ENCODE measurements around the gene P4HB. TPM values are rescaled to one million over a fixed set of nuclear protein-coding genes. Genes with fewer than 3 reads are reported as not detected.

P4HB gene
- total and polyA plus RNA-seq, 2 experiments from 2014 or later, result 1,651 to 3,203 TPM

DNA sequence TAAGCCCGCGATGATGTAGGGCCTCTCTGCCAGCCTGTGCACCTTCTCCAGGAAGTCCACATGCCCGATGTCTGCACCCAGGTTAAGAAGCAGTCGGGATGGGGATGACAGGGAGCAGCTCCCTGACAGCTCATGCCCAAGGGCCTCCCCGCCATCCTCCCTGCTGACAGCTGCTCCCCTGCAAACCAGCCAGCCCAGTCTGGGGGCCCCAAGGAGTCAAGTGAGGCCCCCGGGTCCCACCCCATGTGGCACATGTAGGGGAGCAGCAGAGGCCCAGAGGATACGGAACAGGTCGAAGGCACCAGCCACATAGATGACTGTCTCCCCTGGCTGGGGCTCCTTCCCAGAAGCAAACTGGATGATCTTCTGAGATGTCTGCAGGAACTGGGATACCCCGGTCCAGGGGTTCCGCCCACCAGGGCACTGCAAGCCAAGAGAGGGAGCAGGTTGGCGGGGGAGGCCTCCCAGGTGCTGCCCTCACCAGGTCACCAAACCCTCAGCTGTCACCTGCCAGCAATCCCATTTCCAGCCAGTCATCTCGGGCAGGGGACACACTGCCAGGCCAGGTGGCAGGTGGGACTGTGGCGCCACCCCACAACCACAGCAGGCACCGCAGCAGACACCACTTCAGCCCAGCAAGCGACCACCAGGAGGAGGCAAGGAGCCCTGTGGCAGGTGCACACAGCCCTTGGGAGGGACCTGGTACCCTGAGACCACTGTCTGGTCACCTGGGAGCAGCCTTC lies 46.3 kb upstream of the P4HB start:
- H3K9me2 ChIP-seq (ENCODE audit: insufficient read depth), result no peaks in the 10 kb centered on the region
- H3K9ac ChIP-seq, result no peak overlapping the region
- H3K4me2 ChIP-seq (ENCODE audit: unreplicated experiment), result no peak overlapping the region
- H3K4me3 ChIP-seq, result no peak overlapping the region
- no peak overlapping the region for H2AFZ ChIP-seq
- no peaks in the 10 kb centered on the region for H3K27me3 ChIP-seq (replicated peaks; ENCODE audit: insufficient read depth)
- no peak for DNase-seq
- H3K79me2 ChIP-seq (ENCODE audit: insufficient read depth), result no peaks in the 10 kb centered on the region
- H3K9me3 ChIP-seq (ENCODE audit: low read depth), result no peaks in the 10 kb centered on the region
- peaks cover 4% of the 10 kb centered on the region; the same call in 1 of the 2 replicates for H3K4me1 ChIP-seq (ENCODE audit: insufficient read depth)
- TF ChIP-seq EZH2phosphoT487 (IDR thresholded peaks at IDR 0.05; ENCODE audit: insufficient read depth, low read depth) (no peak), EZH2 (IDR thresholded peaks at IDR 0.05; ENCODE audit: insufficient read depth, poor library complexity, severe bottlenecking) (no peak)
- 88% methylated on average over 14 to 15 of the region's 15 CpGs for WGBS, 2 experiments (ENCODE audit: low coverage in 1 of 2, low lambda C conversion rate in 2 of 2, missing lambda C conversion rate in 2 of 2)
- no peak overlapping the region for H3K27ac ChIP-seq
- H4K20me1 ChIP-seq (ENCODE audit: insufficient read depth), result no peaks in the 10 kb centered on the region
- no peaks in the 10 kb centered on the region for H3F3A ChIP-seq (ENCODE audit: insufficient read depth)
- in situ Hi-C loops (cut with MboI), result no loop called here
- no peaks in the 10 kb centered on the region for H3K36me3 ChIP-seq (ENCODE audit: low read depth)

DNA sequence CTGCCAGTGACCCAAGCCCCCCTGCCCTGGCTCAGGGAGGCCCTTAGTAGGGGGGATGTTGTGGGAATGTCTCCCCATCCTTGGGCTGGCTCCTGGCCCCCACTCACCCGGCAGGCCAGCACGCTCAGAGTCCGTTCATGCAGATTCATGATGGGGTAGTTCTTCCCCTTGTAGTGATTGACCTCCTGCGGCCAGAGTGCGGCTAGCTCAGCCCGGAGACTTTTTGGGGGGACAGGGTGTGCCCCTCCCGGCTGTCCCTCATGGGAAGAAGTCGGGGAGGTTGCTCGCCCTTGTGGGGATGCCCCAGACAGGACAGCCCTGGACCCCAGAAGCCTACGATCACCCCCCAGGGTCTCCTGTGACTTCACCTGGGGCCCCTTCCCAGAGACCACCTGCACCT lies 45.7 kb upstream of the P4HB start:
- Histone ChIP-seq H3K4me2 (ENCODE audit: unreplicated experiment) (no peak overlapping the region), H3F3A (ENCODE audit: insufficient read depth) (no peaks in the 10 kb centered on the region), H3K9ac (no peak overlapping the region), H3K9me2 (ENCODE audit: insufficient read depth) (no peaks in the 10 kb centered on the region), H3K9me3 (ENCODE audit: low read depth) (no peaks in the 10 kb centered on the region), H4K20me1 (ENCODE audit: insufficient read depth) (no peaks in the 10 kb centered on the region), H3K4me3 (no peak overlapping the region), H3K4me1 (ENCODE audit: insufficient read depth) (peaks cover 4% of the 10 kb centered on the region; the same call in 1 of the 2 replicates), H3K79me2 (ENCODE audit: insufficient read depth) (no peaks in the 10 kb centered on the region), H3K27ac (no peak overlapping the region), H3K36me3 (ENCODE audit: low read depth) (no peaks in the 10 kb centered on the region), H2AFZ (no peak overlapping the region), H3K27me3 (replicated peaks; ENCODE audit: insufficient read depth) (no peaks in the 10 kb centered on the region)
- DNase-seq, result no peak
- in situ Hi-C loops (cut with MboI), result no loop called here
- 85 to 92% methylated on average over 10 of the region's 10 CpGs for WGBS, 2 experiments (ENCODE audit: low coverage in 1 of 2, low lambda C conversion rate in 2 of 2, missing lambda C conversion rate in 2 of 2)
- TF ChIP-seq EZH2phosphoT487 (IDR thresholded peaks at IDR 0.05; ENCODE audit: insufficient read depth, low read depth), result no peak
- TF ChIP-seq EZH2 (IDR thresholded peaks at IDR 0.05; ENCODE audit: insufficient read depth, poor library complexity, severe bottlenecking), result no peak

- Histone ChIP-seq H4K20me1 (ENCODE audit: insufficient read depth) (no peaks in the 10 kb centered on the region), H3K27ac (no peak overlapping the region), H3K9me3 (ENCODE audit: low read depth) (no peaks in the 10 kb centered on the region), H3K4me1 (ENCODE audit: insufficient read depth) (peaks cover 3% of the 10 kb centered on the region; the same call in 1 of the 2 replicates), H3K36me3 (ENCODE audit: low read depth) (no peaks in the 10 kb centered on the region), H3K9ac (no peak overlapping the region), H3K79me2 (ENCODE audit: insufficient read depth) (no peaks in the 10 kb centered on the region), H3K4me3 (no peak overlapping the region), H2AFZ (no peak overlapping the region), H3K4me2 (ENCODE audit: unreplicated experiment) (no peak overlapping the region), H3K9me2 (ENCODE audit: insufficient read depth) (no peaks in the 10 kb centered on the region), H3K27me3 (replicated peaks; ENCODE audit: insufficient read depth) (no peaks in the 10 kb centered on the region), H3F3A (ENCODE audit: insufficient read depth) (peaks cover under 1% of the 10 kb centered on the region)
- DNase-seq, result no peak
- TF ChIP-seq EZH2phosphoT487 (IDR thresholded peaks at IDR 0.05; ENCODE audit: insufficient read depth, low read depth) (no peak), EZH2 (IDR thresholded peaks at IDR 0.05; ENCODE audit: insufficient read depth, poor library complexity, severe bottlenecking) (no peak)
- WGBS, 2 experiments (ENCODE audit: low coverage in 1 of 2, low lambda C conversion rate in 2 of 2, missing lambda C conversion rate in 2 of 2), result 90 to 91% methylated on average over 16 of the region's 16 CpGs
- in situ Hi-C loops (cut with MboI), result no loop called here
Measured at GRCh38 chr17:81905424-81905875, 45.1 kb upstream of the P4HB start.

DNA sequence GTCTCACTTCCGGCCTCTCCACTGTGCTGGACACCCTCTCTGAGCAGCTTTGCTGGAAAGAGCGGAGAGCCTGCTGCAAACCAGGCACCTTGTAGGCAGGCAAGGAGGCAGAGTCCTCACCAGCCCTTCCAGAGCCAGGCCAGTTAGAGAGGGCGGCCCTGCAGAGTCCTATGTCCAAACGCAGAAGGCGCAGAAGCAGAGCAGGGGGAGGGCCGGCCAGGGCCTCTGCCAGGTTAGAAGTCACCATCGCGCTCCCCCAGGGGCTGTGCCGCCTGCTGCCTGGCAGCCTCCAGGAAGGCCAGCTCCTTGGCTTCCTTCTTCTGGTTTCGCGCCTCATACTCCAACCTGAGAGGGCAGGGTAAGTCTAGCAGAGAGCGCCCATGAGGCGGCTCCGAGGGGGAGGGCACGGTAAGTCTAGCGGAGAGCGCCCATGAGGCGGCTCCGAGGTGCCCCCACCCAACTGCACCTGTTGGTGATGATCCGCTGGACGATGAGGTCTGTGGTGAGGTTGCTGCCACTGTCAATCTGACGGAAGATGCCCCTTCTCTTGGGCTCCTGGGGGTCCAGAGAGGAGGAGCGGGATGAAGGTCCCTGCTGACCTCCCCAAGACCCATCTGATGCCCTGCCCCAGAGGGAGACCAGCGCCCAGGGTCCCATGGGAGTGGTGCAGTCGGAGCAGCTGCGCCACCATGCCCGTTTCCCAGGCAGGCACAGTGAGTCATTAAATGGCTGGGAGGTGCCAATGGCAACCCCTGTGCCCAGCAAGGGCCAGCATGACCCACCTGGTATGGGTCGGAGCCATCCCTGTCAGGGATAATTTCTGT lies 44.5 kb upstream of the P4HB start:
- Histone ChIP-seq H3K9ac (no peak overlapping the region), H3K27me3 (replicated peaks; ENCODE audit: insufficient read depth) (no peaks in the 10 kb centered on the region), H3K36me3 (ENCODE audit: low read depth) (no peaks in the 10 kb centered on the region), H3K4me3 (no peak overlapping the region), H3K79me2 (ENCODE audit: insufficient read depth) (no peaks in the 10 kb centered on the region), H3K9me2 (ENCODE audit: insufficient read depth) (no peaks in the 10 kb centered on the region), H3K4me2 (ENCODE audit: unreplicated experiment) (no peak overlapping the region), H3K4me1 (ENCODE audit: insufficient read depth) (no peaks in the 10 kb centered on the region), H3K27ac (no peak overlapping the region), H3F3A (ENCODE audit: insufficient read depth) (peaks cover 7% of the 10 kb centered on the region), H4K20me1 (ENCODE audit: insufficient read depth) (no peaks in the 10 kb centered on the region), H3K9me3 (ENCODE audit: low read depth) (no peaks in the 10 kb centered on the region), H2AFZ (no peak overlapping the region)
- in situ Hi-C loops (cut with MboI), result no loop called here
- WGBS, 2 experiments (ENCODE audit: low coverage in 1 of 2, low lambda C conversion rate in 2 of 2, missing lambda C conversion rate in 2 of 2), result 90 to 91% methylated on average over 25 to 28 of the region's 28 CpGs
- no peak for DNase-seq
- TF ChIP-seq EZH2phosphoT487 (IDR thresholded peaks at IDR 0.05; ENCODE audit: insufficient read depth, low read depth), result no peak

Measured in GM23248 (cell line).